ENCODE measurements around the gene SPTBN4. TPM values are rescaled to one million over a fixed set of nuclear protein-coding genes. Genes with fewer than 3 reads are reported as not detected.
"Not testable (repeated sequence)": the region's sequence is repeated elsewhere in the genome, so short reads cannot be mapped to it uniquely, and the experiment has no call there.

The SPTBN4 gene
- total RNA-seq, 1 donor from 2014 or later: 0.17 TPM

DNA sequence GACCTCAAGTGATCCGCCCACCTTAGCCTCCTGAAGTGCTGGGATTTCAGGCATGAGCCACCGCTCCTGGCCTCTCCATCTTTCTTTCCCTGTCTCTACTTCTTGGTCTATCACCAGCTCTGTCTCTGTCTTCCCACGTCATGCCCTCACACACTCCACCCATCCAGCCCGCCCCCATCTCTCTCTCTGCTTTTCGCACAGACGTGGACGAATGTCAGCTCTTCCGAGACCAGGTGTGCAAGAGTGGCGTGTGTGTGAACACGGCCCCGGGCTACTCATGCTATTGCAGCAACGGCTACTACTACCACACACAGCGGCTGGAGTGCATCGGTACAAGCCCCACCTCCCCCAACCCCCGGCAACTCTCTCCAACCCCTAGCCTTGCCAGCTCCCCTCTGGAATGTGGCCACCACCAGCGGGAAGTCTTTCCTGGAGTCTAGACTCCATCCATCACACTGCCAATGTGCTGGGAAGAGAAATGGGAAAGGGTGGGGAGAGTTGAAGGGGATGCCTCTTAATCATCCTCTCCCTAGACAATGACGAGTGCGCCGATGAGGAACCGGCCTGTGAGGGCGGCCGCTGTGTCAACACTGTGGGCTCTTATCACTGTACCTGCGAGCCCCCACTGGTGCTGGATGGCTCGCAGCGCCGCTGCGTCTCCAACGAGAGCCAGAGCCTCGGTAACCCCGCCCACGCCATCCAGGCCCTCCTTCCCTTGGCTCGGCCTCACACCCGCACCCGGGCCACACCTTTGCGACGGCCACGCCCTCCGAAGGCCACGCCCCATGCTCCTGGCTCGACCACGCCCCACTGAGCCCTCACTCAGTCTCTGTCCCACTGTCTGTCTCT, 156.8 kb downstream of the SPTBN4 start:
- no peak overlapping the region for H3K4me3 ChIP-seq (ENCODE audit: low read depth, low read length)
- no peak for DNase-seq (ENCODE audit: low read depth)
- TF ChIP-seq, protein P1, sequence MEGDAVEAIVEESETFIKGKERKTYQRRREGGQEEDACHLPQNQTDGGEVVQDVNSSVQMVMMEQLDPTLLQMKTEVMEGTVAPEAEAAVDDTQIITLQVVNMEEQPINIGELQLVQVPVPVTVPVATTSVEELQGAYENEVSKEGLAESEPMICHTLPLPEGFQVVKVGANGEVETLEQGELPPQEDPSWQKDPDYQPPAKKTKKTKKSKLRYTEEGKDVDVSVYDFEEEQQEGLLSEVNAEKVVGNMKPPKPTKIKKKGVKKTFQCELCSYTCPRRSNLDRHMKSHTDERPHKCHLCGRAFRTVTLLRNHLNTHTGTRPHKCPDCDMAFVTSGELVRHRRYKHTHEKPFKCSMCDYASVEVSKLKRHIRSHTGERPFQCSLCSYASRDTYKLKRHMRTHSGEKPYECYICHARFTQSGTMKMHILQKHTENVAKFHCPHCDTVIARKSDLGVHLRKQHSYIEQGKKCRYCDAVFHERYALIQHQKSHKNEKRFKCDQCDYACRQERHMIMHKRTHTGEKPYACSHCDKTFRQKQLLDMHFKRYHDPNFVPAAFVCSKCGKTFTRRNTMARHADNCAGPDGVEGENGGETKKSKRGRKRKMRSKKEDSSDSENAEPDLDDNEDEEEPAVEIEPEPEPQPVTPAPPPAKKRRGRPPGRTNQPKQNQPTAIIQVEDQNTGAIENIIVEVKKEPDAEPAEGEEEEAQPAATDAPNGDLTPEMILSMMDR (conservative IDR thresholded peaks at IDR 0.05; ENCODE audit: low read depth, low read length): no peak

DNA sequence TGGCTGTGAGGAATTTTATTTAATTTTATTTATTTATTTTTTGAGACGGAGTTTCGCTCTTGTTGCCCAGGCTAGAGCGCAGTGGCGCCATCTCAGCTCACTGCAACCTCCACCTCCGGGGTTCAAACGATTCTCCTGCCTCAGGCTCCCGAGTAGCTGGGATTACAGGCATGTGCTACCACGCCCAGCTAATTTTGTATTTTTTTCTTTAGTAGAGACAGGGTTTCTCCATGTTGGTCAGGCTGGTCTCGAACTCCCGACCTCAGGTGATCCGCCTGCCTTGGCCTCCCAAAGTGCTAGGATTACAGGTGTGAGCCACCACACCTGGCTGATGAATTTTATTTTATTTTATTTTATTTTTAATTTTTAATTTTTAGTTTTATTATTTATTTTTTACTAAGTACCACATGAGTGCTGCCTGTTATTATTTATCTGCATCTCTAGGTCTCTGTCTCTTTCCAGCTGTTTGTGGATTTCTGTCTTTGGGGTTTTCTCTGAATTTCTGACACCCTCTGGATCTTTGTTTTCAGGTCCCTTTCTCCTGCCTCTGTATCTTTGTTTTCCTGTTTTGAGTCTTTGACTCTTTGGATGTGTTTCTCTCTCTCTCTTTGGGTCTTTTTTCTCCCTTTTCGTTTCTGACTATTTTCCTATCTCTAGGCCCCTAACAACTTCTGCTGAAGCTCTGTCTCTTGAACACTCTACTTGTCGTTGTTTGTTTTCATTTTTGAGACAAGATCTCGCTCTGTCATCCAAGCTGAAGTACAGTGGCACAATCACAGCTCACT, 157.8 kb downstream of the SPTBN4 start:
- not testable (repeated sequence) for DNase-seq (ENCODE audit: low read depth); H3K4me3 ChIP-seq (ENCODE audit: low read depth, low read length)

GRCh38 chr19:40625406-40626120, 158.8 kb downstream of the SPTBN4 start:
- DNase-seq (ENCODE audit: low read depth): no peak
- TF ChIP-seq, protein P1 (conservative IDR thresholded peaks at IDR 0.05; ENCODE audit: low read depth, low read length): no peak
- H3K4me3 ChIP-seq (ENCODE audit: low read depth, low read length): no peak overlapping the region

Other genes starting within 250 kb of the SPTBN4 start
- gene TTC9B, start 248.6 kb upstream of the SPTBN4 start, total RNA-seq: not detected in 2 replicates
- 0.14 and 0.23 TPM in 2 replicates for gene CCNP, start 240.3 kb upstream of the SPTBN4 start, total RNA-seq
- gene AKT2, start 181.7 kb upstream of the SPTBN4 start, total RNA-seq: 46.4 and 77.0 TPM in 2 replicates
- 10.6 and 13.5 TPM in 2 replicates for gene C19orf47, start 118.6 kb upstream of the SPTBN4 start, total RNA-seq
- 148 and 284 TPM in 2 replicates for gene PLD3, start 118.3 kb upstream of the SPTBN4 start, total RNA-seq
- not detected in 2 replicates for gene HIPK4, start 76.8 kb upstream of the SPTBN4 start, total RNA-seq
- gene PRX, start 53.6 kb upstream of the SPTBN4 start, total RNA-seq: 0.80 and 1.3 TPM in 2 replicates
- gene SERTAD1, start 41.0 kb upstream of the SPTBN4 start, total RNA-seq: 14.2 and 14.5 TPM in 2 replicates
- gene SERTAD3, start 22.7 kb upstream of the SPTBN4 start, total RNA-seq: 11.3 and 18.1 TPM in 2 replicates
- gene BLVRB, start 1.3 kb upstream of the SPTBN4 start, total RNA-seq: 29.0 and 34.0 TPM in 2 replicates
- gene SHKBP1, start 109.9 kb downstream of the SPTBN4 start, total RNA-seq: 108 and 113 TPM in 2 replicates
- 24.4 and 149 TPM in 2 replicates for gene LTBP4, start 134.4 kb downstream of the SPTBN4 start, total RNA-seq
- 13.3 and 32.0 TPM in 2 replicates for gene NUMBL, start 223.7 kb downstream of the SPTBN4 start, total RNA-seq
- 20.9 and 30.5 TPM in 2 replicates for gene COQ8B, start 249.9 kb downstream of the SPTBN4 start, total RNA-seq

All from epithelial cell of proximal tubule (primary cell).